Astrocyte (in vitro differentiated cells and primary cell): ENCODE measurements around the gene NDUFB7. TPM values are rescaled to one million over a fixed set of nuclear protein-coding genes. Genes with fewer than 3 reads are reported as not detected.

Experiments
- DNase-seq: peaks from one replicate; pipeline ENCODE4 v3.0.0-alpha.2; 2010; ENCODE audit warnings: low read depth
- FAIRE-seq: peaks from 2 replicates; lab custom pipeline; 2011; peaks lifted over from hg19 to GRCh38; lab: Jason Lieb, UNC
- H2AFZ ChIP-seq: 2 replicates; pipeline ENCODE4 v1.6.0; 2012; ENCODE audit warnings: low read depth, low read length, inconsistent platforms
- H3K27ac ChIP-seq: 2 replicates; pipeline ENCODE4 v1.5.1; 2011; ENCODE audit warnings: low read depth, low read length, inconsistent platforms
- H3K27me3 ChIP-seq: 2 replicates; pipeline ENCODE4 v1.6.0; 2011; ENCODE audit warnings: low read length, inconsistent platforms; ENCODE audit not compliant: insufficient read depth
- H3K36me3 ChIP-seq: 2 replicates; pipeline ENCODE4 v1.5.1; 2011; ENCODE audit warnings: low read length, inconsistent platforms; ENCODE audit not compliant: insufficient read depth
- H3K4me1 ChIP-seq: 2 replicates; pipeline ENCODE4 v1.5.1; 2011; ENCODE audit warnings: low read length, inconsistent platforms; ENCODE audit not compliant: insufficient read depth
- H3K4me2 ChIP-seq: 2 replicates; pipeline ENCODE4 v1.6.0; 2012; ENCODE audit warnings: low read length, inconsistent platforms
- H3K4me3 ChIP-seq: 2 replicates; pipeline ENCODE4 v1.5.1; 2011; ENCODE audit warnings: low read depth, mild to moderate bottlenecking, low read length, inconsistent platforms; ENCODE audit not compliant: insufficient read depth
- H3K79me2 ChIP-seq: 2 replicates; pipeline ENCODE4 v1.6.0; 2012; ENCODE audit warnings: mild to moderate bottlenecking, low read length, inconsistent platforms; ENCODE audit not compliant: insufficient read depth
- H3K9ac ChIP-seq: 2 replicates; pipeline ENCODE4 v1.6.0; 2012; ENCODE audit warnings: mild to moderate bottlenecking, low read length, inconsistent platforms
- H3K9me3 ChIP-seq: 2 replicates; pipeline ENCODE4 v1.5.1; 2012; ENCODE audit warnings: low read depth, mild to moderate bottlenecking, low read length, inconsistent platforms; ENCODE audit not compliant: insufficient read depth
- H4K20me1 ChIP-seq: 2 replicates; pipeline ENCODE4 v1.6.0; 2012; ENCODE audit warnings: low read length, inconsistent platforms; ENCODE audit not compliant: insufficient read depth
- H3K27ac Mint-ChIP-seq: one replicate; pipeline ENCODE4 v1.8.0; 2021; ENCODE audit warnings: mild to moderate bottlenecking, mixed read lengths; ENCODE audit not compliant: unreplicated experiment
- H3K27me3 Mint-ChIP-seq: one replicate; pipeline ENCODE4 v1.8.0; 2021; ENCODE audit warnings: low read depth, mixed read lengths; ENCODE audit not compliant: unreplicated experiment
- H3K36me3 Mint-ChIP-seq: one replicate; pipeline ENCODE4 v1.8.0; 2021; ENCODE audit warnings: low read depth, mixed read lengths; ENCODE audit not compliant: unreplicated experiment
- H3K4me1 Mint-ChIP-seq: one replicate; pipeline ENCODE4 v1.8.0; 2021; ENCODE audit warnings: low read depth, mixed read lengths; ENCODE audit not compliant: unreplicated experiment
- H3K4me3 Mint-ChIP-seq: one replicate; pipeline ENCODE4 v1.8.0; 2021; ENCODE audit warnings: mild to moderate bottlenecking, moderate library complexity, mixed read lengths; ENCODE audit not compliant: unreplicated experiment
- H3K9me3 Mint-ChIP-seq: one replicate; pipeline ENCODE4 v1.8.0; 2021; ENCODE audit warnings: mild to moderate bottlenecking, mixed read lengths; ENCODE audit not compliant: unreplicated experiment
- CTCF ChIP-seq: IDR thresholded peaks from 2 replicates; pipeline ENCODE4 v1.5.1; 2011; ENCODE audit warnings: low read depth, mild to moderate bottlenecking, inconsistent platforms, low read length, moderate library complexity; ENCODE audit not compliant: insufficient read depth
- EZH2 ChIP-seq: IDR thresholded peaks from 2 replicates; pipeline ENCODE4 v1.6.1; 2012; ENCODE audit warnings: mild to moderate bottlenecking, low read length, inconsistent platforms; ENCODE audit not compliant: insufficient read depth
- total RNA-seq: library from RNA; stranded (reverse); gene quantifications from 2 replicates; pipeline ENCODE4 v1.2.1, GENCODE V29; 2021

NDUFB7 gene
- total RNA-seq, 1 donor from 2014 or later = 161 TPM

GRCh38 chr19:14533450-14533849 lies 38.4 kb downstream of the NDUFB7 start:
- TF ChIP-seq CTCF (no peak), EZH2 (no peak)
- no peaks in the 10 kb centered on the region for H3K36me3 ChIP-seq
- H3K9me3 Mint-ChIP-seq = no peaks in the 10 kb centered on the region
- FAIRE-seq = no peak
- H4K20me1 ChIP-seq = peaks cover 26% of the 10 kb centered on the region
- H3K4me2 ChIP-seq = no peak overlapping the region
- no peak overlapping the region for H3K27ac ChIP-seq
- H3K9ac ChIP-seq = no peak overlapping the region
- no peak for DNase-seq
- H3K27me3 Mint-ChIP-seq = no peaks in the 10 kb centered on the region
- H3K4me1 ChIP-seq = peaks cover 13% of the 10 kb centered on the region
- no peaks in the 10 kb centered on the region for H3K36me3 Mint-ChIP-seq
- H3K4me3 Mint-ChIP-seq = no peak overlapping the region
- no peaks in the 10 kb centered on the region for H3K9me3 ChIP-seq
- no peaks in the 10 kb centered on the region for H3K27me3 ChIP-seq
- no peak overlapping the region for H2AFZ ChIP-seq
- no peak overlapping the region for H3K4me3 ChIP-seq
- H3K4me1 Mint-ChIP-seq = peaks cover 12% of the 10 kb centered on the region
- no peak overlapping the region for H3K27ac Mint-ChIP-seq
- peaks cover 46% of the 10 kb centered on the region for H3K79me2 ChIP-seq

GRCh38 chr19:14530506-14530905 lies 41.4 kb downstream of the NDUFB7 start:
- Mint-ChIP-seq H3K27ac (no peak overlapping the region), H3K9me3 (no peaks in the 10 kb centered on the region), H3K4me1 (peaks cover 18% of the 10 kb centered on the region), H3K4me3 (peak overlapping the region; percentile 94), H3K36me3 (no peaks in the 10 kb centered on the region), H3K27me3 (no peaks in the 10 kb centered on the region)
- DNase-seq (no peak), FAIRE-seq (no peak)
- Histone ChIP-seq H3K27me3 (no peaks in the 10 kb centered on the region), H3K9me3 (no peaks in the 10 kb centered on the region), H3K4me2 (peak overlapping the region; percentile 99), H4K20me1 (peaks cover 18% of the 10 kb centered on the region), H3K9ac (no peak overlapping the region), H3K4me3 (peak overlapping the region; percentile 92), H2AFZ (no peak overlapping the region), H3K4me1 (peaks cover 17% of the 10 kb centered on the region), H3K79me2 (peaks cover 36% of the 10 kb centered on the region), H3K36me3 (no peaks in the 10 kb centered on the region), H3K27ac (no peak overlapping the region)
- no peak for TF ChIP-seq EZH2
- TF ChIP-seq CTCF = no peak

- Histone ChIP-seq H3K27ac (peak overlapping the region; percentile 83), H3K4me1 (peaks cover 17% of the 10 kb centered on the region)
- no peak for FAIRE-seq
These were observed 41.9 kb downstream of the NDUFB7 start for GRCh38 chr19:14530005-14530348.

More at GRCh38 chr19:14530005-14530348, 41.9 kb downstream of the NDUFB7 start:
- H3K4me2 ChIP-seq = peak overlapping the region; percentile 99
- H3K79me2 ChIP-seq = peaks cover 36% of the 10 kb centered on the region
- Mint-ChIP-seq H3K4me1 (peaks cover 19% of the 10 kb centered on the region), H3K9me3 (no peaks in the 10 kb centered on the region), H3K36me3 (no peaks in the 10 kb centered on the region), H3K27ac (no peak overlapping the region), H3K27me3 (no peaks in the 10 kb centered on the region), H3K4me3 (peak overlapping the region; percentile 94)
- H3K4me3 ChIP-seq = peak overlapping the region; percentile 92
- H3K27me3 ChIP-seq = no peaks in the 10 kb centered on the region
- no peaks in the 10 kb centered on the region for H3K36me3 ChIP-seq
- H2AFZ ChIP-seq = peak overlapping the region; percentile 97
- TF ChIP-seq CTCF = no peak
- TF ChIP-seq EZH2 = no peak
- no peak for DNase-seq
- H3K9me3 ChIP-seq = no peaks in the 10 kb centered on the region
- peaks cover 17% of the 10 kb centered on the region for H4K20me1 ChIP-seq
- H3K9ac ChIP-seq = peak overlapping the region; percentile 86
